ENCODE results near the gene KREMEN2.

The KREMEN2 gene

GRCh38 chr16:2988590-2989099 is 24.6 kb downstream of the KREMEN2 start:
- WGBS, 2 experiments, result 66 to 69% methylated on average over 8 of the region's 8 CpGs
- H3K27ac ChIP-seq (ENCODE audit: insufficient read depth, low read depth, low read length, poor library complexity, severe bottlenecking), result no peak overlapping the region
- H3K27me3 ChIP-seq (ENCODE audit: control insufficient read depth, insufficient read depth, low read length, poor library complexity, severe bottlenecking), result no peaks in the 10 kb centered on the region
- H3K4me3 ChIP-seq (ENCODE audit: insufficient read depth, low read depth, low read length), result no peak overlapping the region
- H3K9me3 ChIP-seq (ENCODE audit: control insufficient read depth, low read length), result no peaks in the 10 kb centered on the region
- H3K4me1 ChIP-seq (ENCODE audit: control insufficient read depth, insufficient read depth, low read length), result peaks cover 19% of the 10 kb centered on the region
- H3K36me3 ChIP-seq (ENCODE audit: control insufficient read depth, insufficient read depth, low read length), result no peaks in the 10 kb centered on the region

- Histone ChIP-seq H3K4me1 (ENCODE audit: control insufficient read depth, insufficient read depth, low read length) (peaks cover 19% of the 10 kb centered on the region), H3K36me3 (ENCODE audit: control insufficient read depth, insufficient read depth, low read length) (no peaks in the 10 kb centered on the region), H3K27ac (ENCODE audit: insufficient read depth, low read depth, low read length, poor library complexity, severe bottlenecking) (no peak overlapping the region), H3K27me3 (ENCODE audit: control insufficient read depth, insufficient read depth, low read length, poor library complexity, severe bottlenecking) (no peaks in the 10 kb centered on the region), H3K9me3 (ENCODE audit: control insufficient read depth, low read length) (no peaks in the 10 kb centered on the region), H3K4me3 (ENCODE audit: insufficient read depth, low read depth, low read length) (no peak overlapping the region)
- WGBS, 2 experiments, result 76 to 77% methylated on average over 10 of the region's 10 CpGs
Observed at GRCh38 chr16:2990891-2991290, 26.8 kb downstream of the KREMEN2 start.

DNA sequence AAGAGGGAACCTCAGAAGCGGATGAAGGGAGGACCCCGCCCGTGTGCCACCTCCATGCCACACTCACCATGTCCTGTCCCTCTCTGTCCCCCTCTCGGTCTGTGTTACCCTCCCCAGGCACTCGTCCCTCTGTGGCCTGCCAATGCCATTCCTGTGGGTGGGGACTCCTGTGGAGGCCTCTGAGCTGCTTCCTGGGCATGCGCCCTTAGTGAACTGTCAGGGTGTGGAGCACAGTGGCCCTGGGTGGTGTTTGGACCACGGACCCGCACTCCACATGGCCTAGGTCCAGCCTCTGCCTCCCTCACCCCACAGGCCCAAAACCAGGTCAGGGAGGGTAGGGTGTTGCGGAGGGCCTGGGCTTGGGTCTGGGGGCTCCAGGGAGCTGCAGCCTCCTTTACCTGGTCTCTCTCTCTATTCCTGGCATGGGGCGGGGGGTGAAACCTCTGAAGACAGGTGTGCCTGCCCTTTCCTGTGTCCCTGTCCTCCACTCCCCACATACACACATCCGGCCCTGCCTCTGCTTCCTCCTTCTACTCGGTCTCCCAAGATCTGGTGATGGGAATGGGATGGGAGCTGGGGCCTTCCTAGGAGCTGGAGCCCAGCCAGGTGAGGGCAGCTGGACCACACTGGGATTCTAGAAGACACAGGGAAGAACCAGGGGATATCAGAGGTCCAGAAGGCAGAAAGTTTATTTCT is 27.6 kb downstream of the KREMEN2 start:
- H3K4me3 ChIP-seq (ENCODE audit: insufficient read depth, low read depth, low read length), result no peak overlapping the region
- 89 to 90% methylated on average over 12 of the region's 12 CpGs for WGBS, 2 experiments
- H3K9me3 ChIP-seq (ENCODE audit: control insufficient read depth, low read length), result no peaks in the 10 kb centered on the region
- H3K36me3 ChIP-seq (ENCODE audit: control insufficient read depth, insufficient read depth, low read length), result no peaks in the 10 kb centered on the region
- H3K4me1 ChIP-seq (ENCODE audit: control insufficient read depth, insufficient read depth, low read length), result peaks cover 19% of the 10 kb centered on the region
- H3K27ac ChIP-seq (ENCODE audit: insufficient read depth, low read depth, low read length, poor library complexity, severe bottlenecking), result no peak overlapping the region
- H3K27me3 ChIP-seq (ENCODE audit: control insufficient read depth, insufficient read depth, low read length, poor library complexity, severe bottlenecking), result no peaks in the 10 kb centered on the region

DNA sequence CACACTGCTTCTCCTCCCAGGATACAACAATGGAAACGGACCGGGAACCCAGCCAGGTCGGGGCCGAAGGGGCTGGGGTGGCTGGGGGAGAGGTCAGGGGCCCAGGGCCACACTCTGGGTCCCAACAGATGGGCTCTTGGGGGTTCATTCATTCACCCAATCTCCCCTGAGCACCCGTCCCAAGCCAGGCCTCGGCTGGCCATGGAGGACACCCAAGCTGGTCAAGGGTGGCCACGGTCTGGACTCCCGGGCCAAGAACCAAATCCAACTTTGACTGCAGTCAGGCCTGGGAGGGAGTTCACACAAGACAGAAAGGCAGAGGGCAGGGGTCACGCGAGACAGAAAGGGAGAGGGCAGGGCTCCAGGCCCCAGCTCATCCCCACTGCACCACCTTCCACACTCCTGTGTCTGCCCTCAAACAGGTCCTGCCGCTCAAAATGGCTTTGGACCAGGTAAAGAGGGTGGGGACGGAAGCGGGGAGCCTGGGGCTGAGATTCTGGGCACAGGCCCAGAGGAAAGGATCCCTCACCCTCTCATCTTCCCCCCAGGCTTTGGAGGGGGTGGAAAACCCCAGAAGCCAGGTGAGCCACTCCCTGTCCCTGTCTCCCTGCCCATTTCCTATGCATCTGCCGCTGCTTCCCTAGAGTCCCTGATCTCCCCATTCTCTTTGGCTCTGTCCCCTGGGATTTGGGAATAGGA is 28.5 kb downstream of the KREMEN2 start:
- WGBS, 2 experiments, result 93 to 94% methylated on average over 14 of the region's 14 CpGs
- Histone ChIP-seq H3K4me3 (ENCODE audit: insufficient read depth, low read depth, low read length) (no peak overlapping the region), H3K9me3 (ENCODE audit: control insufficient read depth, low read length) (no peaks in the 10 kb centered on the region), H3K27ac (ENCODE audit: insufficient read depth, low read depth, low read length, poor library complexity, severe bottlenecking) (no peak overlapping the region), H3K27me3 (ENCODE audit: control insufficient read depth, insufficient read depth, low read length, poor library complexity, severe bottlenecking) (no peaks in the 10 kb centered on the region), H3K36me3 (ENCODE audit: control insufficient read depth, insufficient read depth, low read length) (no peaks in the 10 kb centered on the region), H3K4me1 (ENCODE audit: control insufficient read depth, insufficient read depth, low read length) (peaks cover 16% of the 10 kb centered on the region)

GRCh38 chr16:2996298-2996697 is 32.2 kb downstream of the KREMEN2 start:
- H3K27me3 ChIP-seq (ENCODE audit: control insufficient read depth, insufficient read depth, low read length, poor library complexity, severe bottlenecking), result no peaks in the 10 kb centered on the region
- WGBS, 2 experiments, result 83 to 91% methylated on average over 13 of the region's 13 CpGs

DNA sequence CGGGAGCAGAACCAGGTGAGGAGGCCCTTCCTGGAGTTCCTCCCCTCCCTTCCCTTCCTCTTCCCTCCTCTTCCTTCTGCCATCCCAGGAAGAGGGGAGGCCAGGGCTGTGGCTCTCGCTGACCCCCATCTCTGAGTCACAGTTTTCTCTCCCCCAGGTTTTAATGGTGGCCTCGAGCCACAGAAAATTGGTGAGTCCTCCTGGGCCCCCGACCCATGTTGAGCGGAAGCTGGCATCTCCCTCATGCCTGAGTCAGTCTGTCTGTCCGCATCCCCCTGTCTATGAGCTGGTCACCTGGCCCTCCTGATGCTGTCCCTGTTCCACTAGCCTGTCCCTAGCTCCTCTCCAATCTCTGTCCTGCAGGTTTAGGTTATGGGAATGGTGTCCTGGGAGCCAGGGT is 35.9 kb downstream of the KREMEN2 start:
- no peaks in the 10 kb centered on the region for H3K9me3 ChIP-seq (ENCODE audit: control insufficient read depth, low read length)
- no peak overlapping the region for H3K4me3 ChIP-seq (ENCODE audit: insufficient read depth, low read depth, low read length)
- no peaks in the 10 kb centered on the region for H3K36me3 ChIP-seq (ENCODE audit: control insufficient read depth, insufficient read depth, low read length)
- no peak overlapping the region for H3K27ac ChIP-seq (ENCODE audit: insufficient read depth, low read depth, low read length, poor library complexity, severe bottlenecking)
- H3K4me1 ChIP-seq (ENCODE audit: control insufficient read depth, insufficient read depth, low read length), result peaks cover 3% of the 10 kb centered on the region
- peaks cover 4% of the 10 kb centered on the region for H3K27me3 ChIP-seq (ENCODE audit: control insufficient read depth, insufficient read depth, low read length, poor library complexity, severe bottlenecking)
- 93% methylated on average over 6 of the region's 6 CpGs for WGBS, 2 experiments

More at GRCh38 chr16:2996298-2996697, 32.2 kb downstream of the KREMEN2 start:
- H3K4me1 ChIP-seq (ENCODE audit: control insufficient read depth, insufficient read depth, low read length), result no peaks in the 10 kb centered on the region
- no peak overlapping the region for H3K27ac ChIP-seq (ENCODE audit: insufficient read depth, low read depth, low read length, poor library complexity, severe bottlenecking)
- H3K4me3 ChIP-seq (ENCODE audit: insufficient read depth, low read depth, low read length), result no peak overlapping the region
- no peaks in the 10 kb centered on the region for H3K36me3 ChIP-seq (ENCODE audit: control insufficient read depth, insufficient read depth, low read length)
- H3K9me3 ChIP-seq (ENCODE audit: control insufficient read depth, low read length), result no peaks in the 10 kb centered on the region

- H3K9me3 ChIP-seq (ENCODE audit: control insufficient read depth, low read length), result no peaks in the 10 kb centered on the region
- whole genome bisulfite sequencing, 2 experiments, result 86 to 94% methylated on average over 4 of the region's 4 CpGs
- peaks cover 4% of the 10 kb centered on the region for H3K4me1 ChIP-seq (ENCODE audit: control insufficient read depth, insufficient read depth, low read length)
- H3K4me3 ChIP-seq (ENCODE audit: insufficient read depth, low read depth, low read length), result no peak overlapping the region
- H3K27ac ChIP-seq (ENCODE audit: insufficient read depth, low read depth, low read length, poor library complexity, severe bottlenecking), result no peak overlapping the region
- H3K27me3 ChIP-seq (ENCODE audit: control insufficient read depth, insufficient read depth, low read length, poor library complexity, severe bottlenecking), result peaks cover 10% of the 10 kb centered on the region
- H3K36me3 ChIP-seq (ENCODE audit: control insufficient read depth, insufficient read depth, low read length), result no peaks in the 10 kb centered on the region
Observed at GRCh38 chr16:3000540-3000939, 36.5 kb downstream of the KREMEN2 start.

GRCh38 chr16:3001316-3001715 is 37.2 kb downstream of the KREMEN2 start:
- no peak overlapping the region for H3K27ac ChIP-seq (ENCODE audit: insufficient read depth, low read depth, low read length, poor library complexity, severe bottlenecking)
- no peak overlapping the region for H3K4me3 ChIP-seq (ENCODE audit: insufficient read depth, low read depth, low read length)
- H3K4me1 ChIP-seq (ENCODE audit: control insufficient read depth, insufficient read depth, low read length), result peaks cover 4% of the 10 kb centered on the region
- no peaks in the 10 kb centered on the region for H3K36me3 ChIP-seq (ENCODE audit: control insufficient read depth, insufficient read depth, low read length)
- 75 to 76% methylated on average over 12 of the region's 12 CpGs for whole genome bisulfite sequencing, 2 experiments
- no peaks in the 10 kb centered on the region for H3K9me3 ChIP-seq (ENCODE audit: control insufficient read depth, low read length)
- peaks cover 17% of the 10 kb centered on the region for H3K27me3 ChIP-seq (ENCODE audit: control insufficient read depth, insufficient read depth, low read length, poor library complexity, severe bottlenecking)

DNA sequence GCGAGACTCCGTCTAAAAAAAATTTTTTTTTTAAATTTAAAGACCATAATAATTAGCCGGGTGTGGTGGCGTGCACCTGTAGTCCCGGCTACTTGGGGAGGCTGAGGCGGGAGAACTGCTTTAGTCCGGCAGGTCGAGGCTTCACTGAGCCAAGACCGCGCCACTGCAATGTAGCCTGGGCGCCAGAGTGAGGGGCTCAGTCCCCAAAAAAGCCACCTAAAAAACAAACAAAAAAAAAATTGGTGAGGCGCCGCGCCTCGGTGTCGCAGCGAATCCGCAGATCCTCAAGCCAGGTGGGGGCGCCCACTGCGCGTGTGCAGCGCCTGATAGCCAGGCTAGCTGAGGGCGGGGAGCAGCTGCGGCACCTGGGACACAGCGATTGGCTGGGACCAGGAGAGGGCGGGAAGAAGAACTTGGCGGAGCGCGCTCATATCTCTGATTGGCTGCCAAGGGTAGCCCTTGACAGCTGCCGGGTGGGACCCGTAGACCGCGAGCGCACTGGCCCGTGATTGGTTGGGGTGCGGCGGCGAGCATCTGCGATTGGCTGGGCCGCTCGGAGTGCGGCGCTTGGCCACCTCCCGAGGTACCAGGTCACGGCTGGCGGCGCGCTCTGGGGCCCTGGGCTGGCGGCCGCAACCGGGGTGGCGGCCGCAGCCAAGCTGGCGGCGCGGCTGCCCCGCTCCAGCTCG is 39.7 kb downstream of the KREMEN2 start:
- H3K27ac ChIP-seq (ENCODE audit: insufficient read depth, low read depth, low read length, poor library complexity, severe bottlenecking), result no peak overlapping the region
- H3K36me3 ChIP-seq (ENCODE audit: control insufficient read depth, insufficient read depth, low read length), result no peaks in the 10 kb centered on the region
- H3K9me3 ChIP-seq (ENCODE audit: control insufficient read depth, low read length), result no peaks in the 10 kb centered on the region
- H3K27me3 ChIP-seq (ENCODE audit: control insufficient read depth, insufficient read depth, low read length, poor library complexity, severe bottlenecking), result peaks cover 41% of the 10 kb centered on the region
- no peak overlapping the region for H3K4me3 ChIP-seq (ENCODE audit: insufficient read depth, low read depth, low read length)
- WGBS, 2 experiments, result 10 to 11% methylated on average over 58 of the region's 58 CpGs
- peaks cover 18% of the 10 kb centered on the region for H3K4me1 ChIP-seq (ENCODE audit: control insufficient read depth, insufficient read depth, low read length)

DNA sequence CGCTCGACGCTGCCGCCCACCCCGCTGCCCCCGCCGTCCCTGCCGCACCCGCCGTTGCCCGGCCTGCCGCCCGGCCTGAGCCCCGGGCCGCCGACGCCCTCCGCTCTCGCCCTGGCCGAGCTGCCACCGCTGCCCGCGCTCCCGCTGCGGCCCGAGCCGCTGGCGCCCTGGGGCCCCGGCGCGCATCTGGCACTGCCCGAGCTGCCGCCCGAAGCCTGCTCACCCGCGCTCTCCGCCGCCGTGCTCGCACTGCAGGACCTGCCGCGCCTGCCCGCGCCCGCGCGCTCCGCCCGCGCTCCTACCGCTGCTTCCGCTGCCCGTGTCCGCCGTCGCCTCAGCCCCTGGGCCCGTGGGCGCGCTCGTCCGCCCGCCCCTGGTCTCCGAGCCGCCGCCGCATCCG is 40.2 kb downstream of the KREMEN2 start:
- no peaks in the 10 kb centered on the region for H3K36me3 ChIP-seq (ENCODE audit: control insufficient read depth, insufficient read depth, low read length)
- peaks cover 44% of the 10 kb centered on the region for H3K27me3 ChIP-seq (ENCODE audit: control insufficient read depth, insufficient read depth, low read length, poor library complexity, severe bottlenecking)
- H3K4me1 ChIP-seq (ENCODE audit: control insufficient read depth, insufficient read depth, low read length), result peaks cover 19% of the 10 kb centered on the region
- no peak overlapping the region for H3K27ac ChIP-seq (ENCODE audit: insufficient read depth, low read depth, low read length, poor library complexity, severe bottlenecking)
- H3K4me3 ChIP-seq (ENCODE audit: insufficient read depth, low read depth, low read length), result no peak overlapping the region
- WGBS, 2 experiments, result 0% methylated on average over 67 of the region's 67 CpGs
- H3K9me3 ChIP-seq (ENCODE audit: control insufficient read depth, low read length), result no peaks in the 10 kb centered on the region
